ENCODE measurements around the gene BDNF.
"Not testable (repeated sequence)": the region's sequence is repeated elsewhere in the genome, so short reads cannot be mapped to it uniquely, and the experiment has no call there.

BDNF gene

GRCh38 chr11:27665508-27666101, 34.6 kb downstream of the BDNF start:
- DNase-seq (ENCODE audit: low read depth), result not testable (repeated sequence)

- no peak for DNase-seq (ENCODE audit: low read depth)
Observed at GRCh38 chr11:27663326-27663725, 36.9 kb downstream of the BDNF start.

GRCh38 chr11:27660171-27660570, 40.1 kb downstream of the BDNF start:
- DNase-seq (ENCODE audit: low read depth), result no peak

GRCh38 chr11:27658535-27659236, 41.6 kb downstream of the BDNF start:
- DNase-seq (ENCODE audit: low read depth), result no peak

- DNase-seq (ENCODE audit: low read depth), result no peak
Observed at GRCh38 chr11:27656806-27657483, 43.3 kb downstream of the BDNF start.

- DNase-seq (ENCODE audit: low read depth), result no peak
Observed at GRCh38 chr11:27656320-27656719, 43.9 kb downstream of the BDNF start.

- DNase-seq (ENCODE audit: low read depth), result no peak
Observed at GRCh38 chr11:27653990-27654758, 46.1 kb downstream of the BDNF start.

- no peak for DNase-seq (ENCODE audit: low read depth)
Observed at GRCh38 chr11:27651711-27652110, 48.5 kb downstream of the BDNF start.

GRCh38 chr11:27650988-27651387, 49.3 kb downstream of the BDNF start:
- no peak for DNase-seq (ENCODE audit: low read depth)

GRCh38 chr11:27649800-27650199, 50.5 kb downstream of the BDNF start:
- DNase-seq (ENCODE audit: low read depth), result no peak

- DNase-seq (ENCODE audit: low read depth), result no peak
Observed at GRCh38 chr11:27648840-27649239, 51.4 kb downstream of the BDNF start.

- DNase-seq (ENCODE audit: low read depth), result no peak
Observed at GRCh38 chr11:27646051-27646818, 54.0 kb downstream of the BDNF start.

GRCh38 chr11:27642954-27643353, 57.3 kb downstream of the BDNF start:
- DNase-seq (ENCODE audit: low read depth), result no peak

GRCh38 chr11:27640954-27641353, 59.3 kb downstream of the BDNF start:
- no peak for DNase-seq (ENCODE audit: low read depth)

GRCh38 chr11:27635567-27636037, 64.7 kb downstream of the BDNF start:
- no peak for DNase-seq (ENCODE audit: low read depth)

- DNase-seq (ENCODE audit: low read depth), result not testable (repeated sequence)
Observed at GRCh38 chr11:27634776-27635175, 65.5 kb downstream of the BDNF start.

GRCh38 chr11:27634282-27634681, 66.0 kb downstream of the BDNF start:
- not testable (repeated sequence) for DNase-seq (ENCODE audit: low read depth)

- not testable (repeated sequence) for DNase-seq (ENCODE audit: low read depth)
Observed at GRCh38 chr11:27629023-27629422, 71.2 kb downstream of the BDNF start.

- DNase-seq (ENCODE audit: low read depth), result no peak
Observed at GRCh38 chr11:27627979-27628378, 72.3 kb downstream of the BDNF start.

GRCh38 chr11:27626938-27627586, 73.2 kb downstream of the BDNF start:
- DNase-seq (ENCODE audit: low read depth), result no peak
